Measurements from ENCODE around the gene IFT122.
"Not testable (repeated sequence)": the region's sequence is repeated elsewhere in the genome, so short reads cannot be mapped to it uniquely, and the experiment has no call there.

DNA sequence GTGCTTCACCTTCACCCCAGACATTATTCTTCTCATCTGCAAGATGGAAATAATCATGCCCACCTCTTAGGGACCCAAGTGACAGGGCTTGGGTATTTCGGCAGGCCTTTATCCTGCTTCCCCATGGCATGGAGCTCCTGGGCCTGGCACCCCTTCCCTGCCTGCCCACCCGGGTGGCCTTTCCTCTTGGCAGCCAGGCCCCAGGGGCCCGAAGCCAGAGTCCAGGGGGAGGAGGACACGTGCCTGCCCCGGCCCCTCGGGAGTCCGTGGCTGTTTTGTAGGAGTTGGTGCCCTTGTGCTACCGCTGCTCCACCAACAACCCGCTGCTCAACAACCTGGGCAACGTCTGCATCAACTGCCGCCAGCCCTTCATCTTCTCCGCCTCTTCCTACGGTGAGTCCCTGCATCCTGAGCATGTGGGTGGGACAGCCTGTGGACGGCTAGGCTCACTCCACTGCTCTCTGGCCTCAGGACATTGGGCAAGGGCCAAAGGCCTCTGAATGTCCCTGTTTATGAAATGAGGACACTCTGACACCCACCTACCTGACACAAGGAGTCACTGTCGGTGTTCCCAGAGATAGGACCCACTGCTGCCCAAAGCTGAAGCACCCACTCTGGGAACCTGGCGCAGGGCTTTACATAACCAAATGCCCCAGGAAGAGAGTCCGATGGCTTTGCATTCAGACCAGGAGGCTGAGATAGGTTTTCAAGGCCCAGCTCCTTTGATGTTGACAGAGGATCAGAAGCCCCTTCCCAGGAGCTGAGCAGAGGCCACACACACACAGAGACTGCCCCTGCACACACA lies 46.1 kb upstream of the IFT122 start:
- not testable (repeated sequence) for TF ChIP-seq POLR2A (IDR thresholded peaks at IDR 0.05)
- TF ChIP-seq, protein P1, sequence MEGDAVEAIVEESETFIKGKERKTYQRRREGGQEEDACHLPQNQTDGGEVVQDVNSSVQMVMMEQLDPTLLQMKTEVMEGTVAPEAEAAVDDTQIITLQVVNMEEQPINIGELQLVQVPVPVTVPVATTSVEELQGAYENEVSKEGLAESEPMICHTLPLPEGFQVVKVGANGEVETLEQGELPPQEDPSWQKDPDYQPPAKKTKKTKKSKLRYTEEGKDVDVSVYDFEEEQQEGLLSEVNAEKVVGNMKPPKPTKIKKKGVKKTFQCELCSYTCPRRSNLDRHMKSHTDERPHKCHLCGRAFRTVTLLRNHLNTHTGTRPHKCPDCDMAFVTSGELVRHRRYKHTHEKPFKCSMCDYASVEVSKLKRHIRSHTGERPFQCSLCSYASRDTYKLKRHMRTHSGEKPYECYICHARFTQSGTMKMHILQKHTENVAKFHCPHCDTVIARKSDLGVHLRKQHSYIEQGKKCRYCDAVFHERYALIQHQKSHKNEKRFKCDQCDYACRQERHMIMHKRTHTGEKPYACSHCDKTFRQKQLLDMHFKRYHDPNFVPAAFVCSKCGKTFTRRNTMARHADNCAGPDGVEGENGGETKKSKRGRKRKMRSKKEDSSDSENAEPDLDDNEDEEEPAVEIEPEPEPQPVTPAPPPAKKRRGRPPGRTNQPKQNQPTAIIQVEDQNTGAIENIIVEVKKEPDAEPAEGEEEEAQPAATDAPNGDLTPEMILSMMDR (IDR thresholded peaks at IDR 0.05): not testable (repeated sequence)
